Lower lobe of right lung (tissue), 2 donors: ENCODE data around the gene AJM1. TPM values are rescaled to one million over a fixed set of nuclear protein-coding genes. Genes with fewer than 3 reads are reported as not detected.
"Not testable (repeated sequence)": the region's sequence is repeated elsewhere in the genome, so short reads cannot be mapped to it uniquely, and the experiment has no call there.

Experiments
- ATAC-seq, 2 donors: fragments of 200-7000 bp; cut with Tn5 transposase; one replicate each; pipeline ENCODE4 v1.9.1; 2020 to 2022; ENCODE audit warnings: mild to moderate bottlenecking in 2 of 2, moderate library complexity in 2 of 2
- DNase-seq: peaks from one replicate; pipeline ENCODE4 v3.0.0-alpha.2; 2020
- H3K27ac ChIP-seq: fragments of 200-600 bp; one replicate; pipeline ENCODE4 v1.8.0; 2022
- H3K27me3 ChIP-seq: fragments of 200-600 bp; one replicate; pipeline ENCODE4 v1.8.0; 2022; ENCODE audit warnings: low read depth
- H3K36me3 ChIP-seq: fragments of 200-600 bp; one replicate; pipeline ENCODE4 v1.8.0; 2022; ENCODE audit warnings: mild to moderate bottlenecking
- H3K4me1 ChIP-seq: fragments of 200-600 bp; one replicate; pipeline ENCODE4 v1.8.0; 2022
- H3K4me3 ChIP-seq: fragments of 200-600 bp; one replicate; pipeline ENCODE4 v1.8.0; 2022; ENCODE audit warnings: mild to moderate bottlenecking
- H3K9me3 ChIP-seq: fragments of 200-600 bp; one replicate; pipeline ENCODE4 v1.8.0; 2022
- CTCF ChIP-seq: fragments of 200-600 bp; IDR thresholded peaks from one replicate; pipeline ENCODE4 v1.8.0; 2022; ENCODE audit warnings: antibody characterized with exemption, mild to moderate bottlenecking
- intact Hi-C: fragments of 100-400 bp; cut with DNase I; formaldehyde crosslinking; loops from one replicate; pipeline ENCODE4 v1.11.0; 2022
- total RNA-seq: library from RNA; stranded (reverse); fragmentation: NEBNext Ultra II Directional; extraction: Animal tissue kit (Norgen Biotek cat#: 25700); gene quantifications from one replicate; pipeline ENCODE4 v1.2.1, GENCODE V29; 2021
- donor health status: DM: no; HTN: yes; CAD: no; lungs with severe emphysema.

AJM1 gene
- total RNA-seq, 1 donor from 2014 or later: 3.5 TPM

- Histone ChIP-seq H3K27ac (no peak overlapping the region), H3K4me3 (peak overlapping the region; percentile 55), H3K4me1 (peaks cover 32% of the 10 kb centered on the region), H3K9me3 (no peaks in the 10 kb centered on the region), H3K27me3 (peaks cover 50% of the 10 kb centered on the region), H3K36me3 (peaks cover 1% of the 10 kb centered on the region)
- no peak for ATAC-seq
- DNase-seq: no peak
- no peak for TF ChIP-seq CTCF
- intact Hi-C loops: no loop called here
Measured at GRCh38 chr9:136798708-136799078, 43.6 kb upstream of the AJM1 start.

- peak overlapping the region; percentile 56 for H3K27ac ChIP-seq
Measured at GRCh38 chr9:136799079-136799853, 43.0 kb upstream of the AJM1 start.

GRCh38 chr9:136799854-136800657 lies 42.2 kb upstream of the AJM1 start:
- no peaks in the 10 kb centered on the region for H3K36me3 ChIP-seq
- ATAC-seq (peak; percentile 91), DNase-seq (peak; percentile 94)
- H3K9me3 ChIP-seq: no peaks in the 10 kb centered on the region
- H3K4me1 ChIP-seq: peaks cover 32% of the 10 kb centered on the region
- H3K27me3 ChIP-seq: peaks cover 50% of the 10 kb centered on the region
- H3K4me3 ChIP-seq: peak overlapping the region; percentile 55
- TF ChIP-seq CTCF: no peak
- intact Hi-C loops: no loop called here
- H3K27ac ChIP-seq: peak overlapping the region; percentile 73

More at GRCh38 chr9:136799079-136799853, 43.0 kb upstream of the AJM1 start:
- H3K4me3 ChIP-seq: peak overlapping the region; percentile 55
- no peak for TF ChIP-seq CTCF
- peak; percentile 52 to 60 for ATAC-seq
- peak; percentile 81 for DNase-seq
- H3K4me1 ChIP-seq: peaks cover 32% of the 10 kb centered on the region
- H3K27me3 ChIP-seq: peaks cover 50% of the 10 kb centered on the region
- intact Hi-C loops: no loop called here
- no peaks in the 10 kb centered on the region for H3K36me3 ChIP-seq
- no peaks in the 10 kb centered on the region for H3K9me3 ChIP-seq

GRCh38 chr9:136802321-136802720 lies 40.0 kb upstream of the AJM1 start:
- Histone ChIP-seq H3K27me3 (peaks cover 50% of the 10 kb centered on the region), H3K27ac (no peak overlapping the region), H3K4me3 (no peak overlapping the region), H3K36me3 (no peaks in the 10 kb centered on the region), H3K4me1 (peaks cover 46% of the 10 kb centered on the region), H3K9me3 (no peaks in the 10 kb centered on the region)
- intact Hi-C loops: no loop called here
- DNase-seq: no peak
- no peak for ATAC-seq
- no peak for TF ChIP-seq CTCF

GRCh38 chr9:136803009-136803550 lies 39.2 kb upstream of the AJM1 start:
- Histone ChIP-seq H3K4me1 (peaks cover 46% of the 10 kb centered on the region), H3K27me3 (peaks cover 42% of the 10 kb centered on the region)
- H3K9me3 ChIP-seq, DNase-seq, H3K36me3 ChIP-seq, H3K27ac ChIP-seq, H3K4me3 ChIP-seq, ATAC-seq, intact Hi-C loops: not testable (repeated sequence)
